Hematopoietic multipotent progenitor cell treated with erythropoietin and hydrocortisone succinate and interleukin-3 and kit ligand, for 15 days (in vitro differentiated cells): ENCODE measurements around the gene GPR4.

Experiments
- DNase-seq: peaks from one replicate; pipeline ENCODE4 v3.0.0-alpha.2; 2015; ENCODE audit warnings: low spot score

The GPR4 gene

DNA sequence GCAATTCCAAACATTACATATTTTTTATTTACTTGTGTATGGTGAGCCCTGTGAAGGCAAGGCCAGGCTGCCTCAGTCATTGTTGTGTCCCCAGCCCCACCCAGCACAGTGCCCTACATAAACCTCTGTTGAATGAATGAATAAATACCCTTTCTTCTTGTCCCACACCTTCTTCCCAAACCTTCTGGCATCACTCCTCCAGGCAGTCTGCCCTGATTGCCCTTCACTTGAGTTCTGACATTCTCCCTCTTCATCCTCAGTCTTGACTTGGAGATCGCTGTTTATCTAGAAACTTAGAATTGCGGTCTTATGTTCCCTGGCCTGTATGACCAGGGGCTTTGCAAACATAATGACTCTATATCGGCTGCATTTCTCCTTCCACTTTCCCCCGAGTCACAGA is 12.2 kb downstream of the GPR4 start:
- no peak for DNase-seq

DNA sequence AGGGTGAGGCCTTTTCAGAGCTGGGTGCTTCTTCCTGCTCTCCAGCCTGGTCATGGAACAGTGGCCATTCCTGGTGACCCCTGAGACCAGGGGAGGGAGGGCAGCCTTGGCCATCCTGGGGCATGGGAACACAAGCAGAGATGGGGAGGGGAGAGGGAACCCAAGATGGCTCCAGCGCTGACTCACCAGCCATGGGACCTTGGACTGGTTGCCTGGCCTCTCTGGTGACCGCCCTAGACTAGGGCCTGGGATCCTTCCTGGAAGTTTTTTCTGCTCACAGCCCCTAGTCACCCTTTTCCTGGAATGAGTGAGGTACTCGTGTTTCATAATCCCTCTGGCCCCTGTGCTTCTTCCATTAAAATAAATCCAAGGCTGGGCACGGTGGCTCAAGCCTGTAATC is 14.1 kb downstream of the GPR4 start:
- no peak for DNase-seq

DNA sequence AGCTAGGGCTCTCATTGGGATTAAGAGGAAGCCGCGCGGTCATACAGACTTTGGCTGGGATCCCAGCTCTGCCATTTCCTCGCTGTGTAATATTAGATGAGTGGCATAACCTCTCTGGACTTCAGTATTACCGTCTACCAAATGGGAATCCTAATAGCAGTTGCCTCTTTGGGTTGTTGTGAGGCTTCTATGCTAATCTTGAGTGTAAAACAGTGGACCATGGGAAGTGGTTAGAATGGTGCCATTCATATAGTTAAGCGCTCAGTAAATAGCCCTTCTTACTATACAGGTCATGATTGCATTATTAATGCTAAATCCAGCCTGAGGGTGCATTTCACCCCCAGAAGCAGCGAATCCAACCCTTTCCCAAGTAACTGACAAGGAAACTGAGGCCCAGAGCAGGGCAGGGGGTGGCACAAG is 16.8 kb downstream of the GPR4 start:
- no peak for DNase-seq

DNA sequence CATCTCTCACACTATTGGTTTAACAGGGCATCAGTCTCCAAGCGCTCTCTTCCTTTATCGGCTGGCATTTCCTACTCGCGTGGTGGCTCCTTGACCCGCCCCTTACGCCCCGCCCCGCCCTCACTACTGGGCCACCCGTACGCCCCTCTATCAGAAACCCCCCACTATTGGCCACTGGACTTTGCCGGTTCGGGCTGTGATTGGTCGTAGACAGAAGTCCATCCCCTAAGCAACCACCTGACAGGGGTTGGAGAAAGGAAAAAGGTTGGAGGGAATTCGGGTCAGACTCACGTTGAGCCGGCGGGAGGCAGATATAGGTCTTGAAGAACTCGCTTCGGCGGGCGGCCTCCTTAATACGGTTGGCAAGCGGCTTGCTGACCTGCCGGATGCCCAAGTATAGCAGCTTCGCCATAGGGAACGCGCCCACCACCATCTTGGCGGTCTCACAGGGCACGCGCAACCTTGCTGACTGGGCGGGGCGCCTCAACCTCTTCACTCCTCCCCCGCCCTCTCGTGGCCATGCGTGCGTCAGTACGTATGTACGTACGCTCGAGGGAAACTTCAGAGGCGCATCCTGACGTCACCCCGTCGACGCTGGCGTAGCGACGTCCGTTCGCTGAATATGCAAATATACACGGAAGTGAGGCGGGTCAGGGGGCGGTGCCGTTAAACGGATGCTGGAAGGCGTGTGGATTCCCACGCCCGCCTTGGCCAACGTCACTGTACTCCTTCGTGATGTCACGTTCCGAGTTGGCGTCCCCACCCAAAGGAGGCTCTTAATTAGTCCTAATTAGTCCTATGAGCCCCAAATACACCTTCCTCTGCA is 17.5 kb downstream of the GPR4 start, which contains the start of gene OPA3:
OPA3 (minus strand) TSS at position 471 of the 826 bp plus-strand sequence; CDS start at position 433, 38 bp downstream.
- peak; percentile 100 for DNase-seq

DNA sequence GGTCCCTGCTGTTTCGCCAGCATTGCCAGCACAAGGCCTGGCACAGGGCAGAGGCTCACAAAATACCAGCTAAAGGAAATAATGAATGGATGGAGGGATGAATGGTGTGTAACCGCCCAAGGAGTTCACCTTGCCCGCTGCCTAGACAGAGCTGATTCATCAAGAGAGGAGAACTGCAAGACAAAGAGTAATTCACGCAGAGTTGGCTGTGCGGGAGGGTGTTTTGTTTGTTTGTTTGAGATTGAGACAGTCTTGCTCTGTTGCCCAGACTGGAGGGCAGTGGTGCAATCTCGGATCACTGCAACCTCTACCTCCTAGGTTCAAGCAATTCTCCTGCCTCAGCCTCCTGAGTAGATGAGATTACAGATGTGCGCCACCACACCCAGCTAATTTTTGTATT is 20.4 kb downstream of the GPR4 start:
- no peak for DNase-seq

DNA sequence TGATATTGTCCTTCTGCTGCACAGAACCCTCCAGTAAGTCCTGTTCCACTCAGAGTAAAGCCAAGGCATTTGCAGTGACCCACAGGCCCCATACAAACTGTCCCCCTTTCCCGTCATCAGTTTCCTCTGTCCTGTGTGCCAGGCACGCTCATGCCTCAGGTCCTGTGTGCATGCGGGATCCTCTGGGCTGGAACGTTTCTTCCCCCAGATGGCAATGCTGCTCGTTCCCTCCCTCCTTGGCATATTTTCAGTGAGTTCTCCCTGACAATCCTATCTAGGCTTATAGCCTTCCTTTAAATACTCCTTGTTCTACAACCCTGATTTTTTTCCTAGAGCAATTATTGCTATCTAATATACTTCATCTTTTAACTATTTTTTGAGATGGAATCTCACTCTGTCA is 23.2 kb downstream of the GPR4 start:
- DNase-seq: no peak

DNA sequence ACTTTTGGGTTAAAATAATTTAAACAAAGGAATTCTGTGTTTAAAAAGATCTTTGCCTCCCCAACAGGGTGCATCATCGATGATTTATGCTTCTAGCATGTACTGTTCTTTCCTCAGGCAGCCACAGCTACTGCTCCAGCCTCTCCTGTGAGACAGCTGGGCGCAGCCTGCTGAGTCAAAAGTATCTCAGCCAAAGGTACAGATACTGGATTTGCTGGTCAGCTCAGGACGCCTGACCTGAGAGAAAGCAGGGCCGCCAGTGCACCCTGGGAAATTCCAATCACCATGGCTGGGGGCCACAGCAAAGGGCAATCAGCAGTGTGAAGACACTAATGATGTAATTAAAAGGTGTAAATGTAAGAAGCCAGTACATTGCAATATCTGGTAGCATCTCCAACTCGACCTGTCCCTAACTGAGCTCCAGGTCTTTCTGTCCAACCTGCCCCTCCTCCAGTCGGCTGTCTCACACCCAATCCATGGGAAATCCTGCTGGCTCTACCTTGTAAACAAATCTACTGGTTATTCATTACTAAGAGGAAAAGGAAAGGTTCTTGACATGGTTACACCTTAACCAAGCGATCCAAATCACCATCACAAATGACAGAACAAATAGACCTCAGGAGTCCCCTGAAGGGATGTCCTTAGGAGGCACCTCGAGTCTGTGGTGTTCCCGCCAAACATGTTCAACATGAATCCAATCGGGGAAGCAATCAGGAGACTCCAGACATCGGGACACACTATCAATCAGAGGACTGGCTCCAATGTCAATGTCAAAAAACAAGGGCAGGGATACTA is 24.7 kb downstream of the GPR4 start:
- DNase-seq: no peak

DNA sequence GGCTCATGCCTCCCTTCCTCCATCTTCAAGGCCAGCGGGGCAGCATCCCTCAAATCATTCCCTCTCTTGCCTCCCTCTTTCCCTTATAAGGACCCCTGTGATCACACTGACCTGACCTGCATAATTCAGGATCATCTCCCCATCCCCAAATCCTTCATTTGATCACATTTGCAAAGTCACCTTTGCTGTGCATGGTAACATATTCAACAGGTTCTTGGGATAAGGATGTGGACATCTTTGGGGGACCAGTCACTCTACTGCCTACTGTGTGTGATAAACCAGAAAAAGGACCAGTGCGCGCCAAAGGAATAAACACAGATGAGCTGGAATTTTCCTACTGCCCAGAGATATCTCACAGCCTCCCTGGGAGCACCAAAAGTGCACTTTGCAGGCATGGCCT is 25.3 kb downstream of the GPR4 start:
- DNase-seq: no peak

DNA sequence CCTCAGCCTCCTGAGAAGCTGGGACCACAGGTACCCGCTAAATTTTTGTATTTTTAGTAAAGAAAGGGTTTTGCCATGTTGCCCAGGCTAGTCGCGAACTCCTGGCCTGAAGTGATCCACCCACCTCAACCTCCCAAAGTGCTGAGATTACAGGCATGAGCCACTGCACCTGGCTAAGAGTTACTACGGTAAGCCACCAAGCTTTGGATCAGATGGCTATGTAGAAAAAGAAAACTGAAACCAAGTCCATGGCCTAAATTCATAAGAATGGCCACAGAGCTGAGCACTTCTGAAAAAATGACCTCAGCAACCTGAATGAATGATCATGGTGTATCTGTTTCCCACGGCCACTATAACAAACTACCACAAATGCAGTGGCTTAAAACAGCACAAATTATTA is 26.8 kb downstream of the GPR4 start:
- no peak for DNase-seq

DNA sequence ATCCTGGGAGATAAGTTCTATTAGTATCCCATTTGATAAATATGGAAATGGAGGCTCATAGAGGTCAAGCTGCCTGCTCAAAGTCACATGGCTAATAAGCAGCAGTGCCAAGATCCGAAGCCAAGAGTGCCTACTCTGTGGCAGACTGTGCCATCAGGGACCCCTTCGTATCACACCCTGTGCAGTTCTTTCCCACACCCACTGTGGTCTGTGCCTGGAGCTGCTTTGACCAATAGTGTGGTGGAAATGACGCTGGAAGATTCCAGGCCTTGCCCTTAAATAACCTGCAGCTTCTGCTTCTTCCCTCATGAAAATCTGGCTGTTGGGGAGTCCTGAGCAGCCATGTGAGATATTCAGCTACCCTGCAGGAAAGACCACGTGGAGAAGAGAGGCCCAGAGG is 27.5 kb downstream of the GPR4 start:
- no peak for DNase-seq

DNA sequence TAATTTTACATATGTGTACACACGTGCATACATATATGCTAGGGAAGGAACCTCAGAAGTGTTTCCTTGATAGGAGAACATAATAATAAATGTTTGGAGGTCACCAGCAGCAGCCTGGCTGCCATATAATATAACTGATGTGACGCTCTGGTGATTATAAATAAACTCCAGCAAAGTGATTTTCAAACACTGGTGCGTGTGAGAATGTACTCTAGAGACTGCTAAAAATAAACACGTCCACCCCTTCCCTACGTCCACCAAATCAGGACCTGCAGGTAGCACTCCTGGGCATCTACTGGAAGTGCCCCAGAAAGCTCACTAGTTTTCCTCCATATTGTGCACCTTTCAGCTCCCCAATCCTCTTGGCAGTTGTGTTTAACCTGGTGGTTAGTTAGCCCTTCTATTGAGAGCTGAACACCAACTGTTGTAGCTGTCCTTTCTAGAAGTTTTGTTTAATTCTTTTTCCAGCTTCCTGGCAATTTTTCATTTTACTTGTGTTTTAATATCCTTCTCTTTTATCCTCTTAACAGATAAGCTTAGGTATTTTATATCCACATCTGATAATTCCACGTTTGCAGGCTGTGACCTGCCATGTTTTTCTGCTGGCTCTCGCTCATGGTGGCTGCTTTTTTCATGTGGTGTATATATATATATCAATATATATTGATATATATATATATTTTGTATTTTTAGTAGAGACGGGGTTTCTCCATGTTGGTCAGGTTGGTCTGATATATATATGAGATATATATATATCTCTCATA is 30.4 kb downstream of the GPR4 start:
- DNase-seq: no peak

DNA sequence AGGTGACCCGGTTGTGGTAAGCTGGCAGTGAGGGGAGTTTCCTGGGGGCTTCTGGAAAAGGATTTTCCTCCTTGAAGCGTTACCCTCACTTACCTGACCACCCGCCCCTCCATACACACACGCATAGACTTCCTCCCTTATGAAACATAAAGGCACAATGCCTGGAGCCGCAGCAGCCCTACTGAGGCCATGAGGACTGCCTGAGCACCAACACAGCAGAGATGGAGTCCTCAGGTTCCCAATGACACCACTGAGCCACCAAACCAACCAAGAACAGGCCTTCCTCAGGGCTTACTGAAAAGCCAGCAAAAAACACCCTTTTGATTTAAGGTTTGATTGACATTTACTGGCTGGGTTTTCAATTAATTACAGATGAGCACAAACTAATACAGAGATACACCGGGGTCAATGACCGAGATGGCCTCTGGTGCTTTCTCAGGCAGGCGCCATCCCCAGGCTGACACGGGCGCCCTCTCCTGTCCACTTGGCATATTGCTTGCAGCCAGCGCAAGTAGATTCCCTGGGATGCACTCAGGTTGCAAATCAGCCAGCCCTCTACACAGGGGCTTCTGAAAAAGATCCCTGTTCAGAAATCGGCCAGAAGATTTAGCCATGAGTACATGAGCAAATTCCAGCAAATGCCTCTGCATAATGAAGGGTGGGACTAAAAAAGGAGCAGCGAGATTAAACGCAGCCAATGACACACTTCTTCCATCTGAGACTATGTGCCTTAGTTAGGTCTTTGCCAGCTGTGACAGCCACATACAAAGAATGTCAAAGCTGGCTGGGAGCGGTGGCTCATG is 32.2 kb downstream of the GPR4 start:
- peak; percentile 43 for DNase-seq

DNA sequence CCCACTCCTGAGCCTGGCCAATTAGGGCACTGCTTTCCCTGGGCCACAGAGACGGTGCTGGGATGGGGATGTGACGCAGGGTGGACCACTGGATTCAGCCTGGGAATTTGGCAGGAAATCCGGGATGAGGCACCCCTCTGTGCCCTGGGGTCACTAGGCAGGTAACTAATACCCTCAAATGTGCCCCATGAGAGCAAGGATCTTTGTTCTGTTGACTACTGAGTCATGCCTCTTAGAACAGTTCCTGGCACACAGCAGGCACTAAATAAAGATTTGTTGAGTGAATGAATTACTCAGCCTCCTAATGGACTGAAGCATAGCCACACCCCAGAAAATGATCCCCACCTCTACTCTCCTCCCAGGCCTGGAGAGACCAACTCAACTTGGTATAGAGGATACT is 33.3 kb downstream of the GPR4 start:
- no peak for DNase-seq

DNA sequence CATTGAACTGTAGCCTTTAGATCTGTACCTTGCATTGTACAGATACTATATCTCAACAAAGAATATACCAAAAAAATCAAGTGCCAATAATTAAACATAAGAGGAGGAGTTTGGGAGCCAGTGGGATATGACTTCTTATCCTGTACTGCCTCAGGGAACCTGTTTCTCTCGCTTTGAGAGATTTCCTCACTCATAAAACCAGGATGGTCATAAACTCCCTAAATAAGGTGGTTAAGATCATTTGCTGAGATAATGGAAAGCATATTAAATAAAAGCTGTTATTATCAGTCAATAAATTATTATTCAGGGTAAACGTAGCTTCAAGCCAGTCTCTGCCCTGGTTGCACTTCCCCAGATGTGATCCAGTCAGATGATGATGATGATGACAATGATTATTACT is 34.4 kb downstream of the GPR4 start:
- DNase-seq: no peak

DNA sequence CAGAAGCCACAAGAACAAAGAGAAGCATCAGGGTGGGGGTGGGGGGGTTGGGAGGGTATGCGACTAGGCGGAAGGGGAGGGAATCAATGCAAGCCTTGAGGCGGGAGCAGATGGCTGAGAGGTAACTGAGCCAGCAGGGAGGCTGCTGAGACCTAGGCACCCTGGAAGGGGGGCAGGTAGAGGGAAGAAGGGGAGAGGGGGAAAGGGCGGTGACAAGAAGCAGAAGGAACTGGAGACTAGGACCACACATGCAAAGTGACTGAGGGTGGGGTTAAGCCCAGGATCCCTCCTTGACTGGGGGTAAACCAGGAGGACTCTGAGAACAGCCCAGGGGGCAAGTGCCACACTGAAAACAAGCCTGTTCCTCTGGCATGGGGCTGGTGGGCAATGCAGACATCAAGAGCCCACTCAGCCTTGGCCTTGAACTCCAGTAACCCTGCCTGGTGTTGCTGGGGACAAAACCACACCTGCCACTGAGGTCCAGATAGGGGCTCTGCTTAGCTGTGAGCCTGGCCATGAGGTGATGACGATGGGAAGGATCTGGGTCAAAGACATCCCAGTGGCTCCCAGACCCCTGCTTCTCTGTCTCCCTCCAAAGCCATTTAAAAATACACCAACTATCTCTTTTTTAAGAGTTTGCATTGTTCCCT is 37.8 kb downstream of the GPR4 start:
- no peak for DNase-seq

DNA sequence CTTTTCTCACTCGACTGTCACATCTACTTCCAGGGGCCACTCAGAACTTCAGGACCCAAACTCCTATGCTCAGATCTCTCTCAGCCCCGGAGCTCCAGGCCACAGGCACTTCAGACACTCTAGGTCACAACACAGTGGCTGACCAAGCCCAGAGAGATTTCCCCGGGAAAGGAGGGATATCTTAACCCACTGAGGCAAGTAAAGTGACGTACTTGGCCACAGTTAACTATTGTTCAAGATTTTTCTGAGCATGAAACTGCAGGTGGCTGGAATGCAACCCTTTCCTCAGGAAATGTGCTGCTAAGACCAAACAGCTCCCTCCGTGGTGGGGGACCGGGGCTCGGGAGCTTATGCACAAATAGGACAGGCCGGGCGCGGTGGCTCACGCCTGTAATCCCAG is 41.3 kb downstream of the GPR4 start:
- DNase-seq: no peak

DNA sequence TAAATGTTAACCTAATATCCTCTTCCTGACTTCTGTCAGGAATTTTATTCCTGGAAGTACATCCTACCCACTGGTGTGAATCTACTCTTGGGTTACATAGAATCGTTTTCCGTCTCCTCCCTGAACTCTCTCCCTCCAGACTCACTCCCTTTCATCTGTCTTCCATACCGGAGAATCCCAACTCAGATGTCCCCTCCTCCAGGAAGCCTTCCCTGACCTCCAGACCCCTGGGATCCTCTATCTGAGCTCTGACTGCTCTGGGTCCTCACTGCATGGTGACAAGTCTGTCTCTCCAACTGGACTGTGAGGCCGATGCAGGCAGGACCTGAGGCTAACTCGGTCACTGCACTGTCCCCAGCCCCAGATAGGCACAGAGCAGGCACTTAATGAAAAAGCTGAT is 42.0 kb downstream of the GPR4 start:
- no peak for DNase-seq

DNA sequence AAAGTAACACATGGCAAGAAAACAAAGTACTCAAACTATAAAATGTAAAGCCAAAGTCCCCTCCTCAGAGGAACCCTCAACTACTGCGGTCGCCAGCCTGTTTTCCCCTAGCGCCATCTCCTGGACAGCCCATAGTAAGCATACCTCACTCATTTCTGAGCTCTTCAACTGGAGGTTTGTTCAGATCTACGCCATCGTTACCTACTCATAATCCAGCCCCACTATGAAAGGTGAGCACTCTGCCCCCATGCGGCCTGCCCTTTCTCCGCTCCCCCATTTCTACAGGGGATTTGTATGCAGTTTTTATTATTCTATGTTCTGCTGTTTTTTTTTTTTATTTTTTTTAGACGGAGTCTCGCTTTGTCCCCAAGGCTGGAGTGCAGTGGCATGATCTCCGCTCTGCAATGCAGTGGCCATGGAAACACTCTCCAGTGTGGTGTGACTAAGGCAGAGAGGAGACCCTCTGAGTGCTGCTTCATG is 43.6 kb downstream of the GPR4 start:
- DNase-seq: peak; percentile 40

DNA sequence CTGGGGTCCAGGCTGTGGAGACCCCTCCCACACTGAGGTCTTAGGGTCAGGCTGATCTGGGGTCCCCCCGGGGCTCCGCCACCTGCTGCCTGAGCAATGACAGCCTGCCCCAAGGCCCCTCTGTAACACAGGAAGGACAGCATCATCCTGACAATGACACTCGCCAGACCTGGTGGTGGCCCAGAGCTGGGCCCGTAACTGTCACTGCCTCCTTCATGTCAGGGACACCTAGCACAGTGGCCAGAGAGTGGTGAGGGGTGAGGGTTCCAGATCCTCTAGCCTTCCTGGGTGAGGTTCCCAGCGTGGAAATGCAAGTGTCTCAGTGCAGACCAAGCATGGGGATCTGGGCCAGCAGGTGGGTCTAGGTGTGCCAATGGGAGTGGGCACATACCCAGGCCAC is 45.2 kb downstream of the GPR4 start:
- no peak for DNase-seq

DNA sequence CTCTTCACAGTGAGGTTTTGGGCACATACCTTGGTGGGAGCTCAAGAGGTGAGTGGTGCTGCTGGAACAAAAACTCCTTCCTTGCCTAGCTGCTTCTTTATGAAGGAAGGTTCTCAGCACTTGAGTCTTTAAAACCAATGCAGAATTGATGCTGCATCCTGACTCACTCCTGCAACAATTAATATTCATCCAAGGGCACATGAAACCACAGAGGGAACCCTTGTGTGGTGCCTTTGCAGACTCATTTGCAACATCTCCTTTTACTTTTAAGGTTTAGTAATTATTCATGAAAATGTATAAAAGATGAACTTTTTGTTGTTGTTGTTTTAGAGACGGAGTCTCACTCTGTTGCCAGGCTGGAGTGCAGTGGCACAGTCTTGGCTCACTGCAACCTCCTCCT is 47.5 kb downstream of the GPR4 start:
- no peak for DNase-seq

DNA sequence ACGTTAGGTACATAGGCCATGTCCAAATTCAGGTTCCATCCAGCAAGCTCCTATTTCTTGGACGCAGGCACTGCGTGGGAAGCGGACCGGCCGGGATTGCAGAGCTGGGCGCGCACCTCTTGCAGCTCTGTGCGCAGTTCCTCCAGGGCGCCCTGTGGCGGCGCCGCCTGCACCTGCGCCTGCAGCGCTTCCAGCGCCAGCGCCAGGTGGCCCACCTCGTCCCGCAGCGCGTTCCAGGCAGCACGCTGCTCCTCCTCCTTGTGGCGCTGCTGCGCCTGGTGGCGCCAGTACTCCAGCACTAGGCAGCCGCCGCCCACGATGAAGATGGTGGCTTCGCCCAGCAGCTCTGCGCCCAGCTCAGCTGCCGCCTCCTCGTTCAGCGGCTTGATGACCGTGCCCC is 48.5 kb downstream of the GPR4 start:
- no peak for DNase-seq
